ENCODE results near the gene TNFRSF8.

DNA sequence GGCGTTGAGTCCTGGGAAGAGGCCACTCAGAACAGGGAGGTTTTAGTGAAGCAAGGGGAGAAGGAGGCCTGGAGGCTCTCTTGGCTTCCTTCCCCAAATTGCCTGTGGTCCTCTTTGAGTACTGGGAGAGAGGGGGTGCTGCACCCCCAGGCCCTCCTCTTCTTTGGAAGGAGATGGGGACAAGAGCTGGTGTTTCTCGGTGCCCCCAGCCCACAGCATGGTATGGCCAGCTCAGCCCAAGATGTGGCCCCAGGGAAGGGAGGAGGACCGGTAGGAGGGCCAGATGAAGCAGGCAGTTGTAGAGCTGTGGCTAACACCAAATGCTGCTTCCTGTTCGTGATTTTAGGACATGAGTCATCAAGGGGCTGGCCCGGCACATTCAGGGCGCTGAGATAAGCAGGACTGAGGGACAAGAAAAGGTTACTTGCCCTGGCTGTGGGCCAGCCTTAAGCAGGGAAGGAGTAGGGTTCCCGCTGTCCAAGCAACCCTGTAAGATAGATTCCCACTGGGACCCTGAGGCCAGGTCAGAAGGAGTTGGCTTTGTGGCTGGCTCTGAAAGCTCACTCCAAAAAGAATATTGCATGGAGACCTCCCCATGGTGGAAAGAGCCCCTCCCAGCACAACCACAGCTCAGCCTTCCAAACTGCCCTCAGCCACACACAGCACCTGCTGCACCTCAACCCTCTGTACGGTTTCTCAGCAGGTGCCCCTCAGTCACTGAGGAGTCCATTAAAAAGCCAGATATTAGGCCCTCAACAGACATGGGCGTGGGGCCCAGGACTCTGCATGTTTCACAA is 98.8 kb downstream of the TNFRSF8 start:
- TF ChIP-seq, protein P1, sequence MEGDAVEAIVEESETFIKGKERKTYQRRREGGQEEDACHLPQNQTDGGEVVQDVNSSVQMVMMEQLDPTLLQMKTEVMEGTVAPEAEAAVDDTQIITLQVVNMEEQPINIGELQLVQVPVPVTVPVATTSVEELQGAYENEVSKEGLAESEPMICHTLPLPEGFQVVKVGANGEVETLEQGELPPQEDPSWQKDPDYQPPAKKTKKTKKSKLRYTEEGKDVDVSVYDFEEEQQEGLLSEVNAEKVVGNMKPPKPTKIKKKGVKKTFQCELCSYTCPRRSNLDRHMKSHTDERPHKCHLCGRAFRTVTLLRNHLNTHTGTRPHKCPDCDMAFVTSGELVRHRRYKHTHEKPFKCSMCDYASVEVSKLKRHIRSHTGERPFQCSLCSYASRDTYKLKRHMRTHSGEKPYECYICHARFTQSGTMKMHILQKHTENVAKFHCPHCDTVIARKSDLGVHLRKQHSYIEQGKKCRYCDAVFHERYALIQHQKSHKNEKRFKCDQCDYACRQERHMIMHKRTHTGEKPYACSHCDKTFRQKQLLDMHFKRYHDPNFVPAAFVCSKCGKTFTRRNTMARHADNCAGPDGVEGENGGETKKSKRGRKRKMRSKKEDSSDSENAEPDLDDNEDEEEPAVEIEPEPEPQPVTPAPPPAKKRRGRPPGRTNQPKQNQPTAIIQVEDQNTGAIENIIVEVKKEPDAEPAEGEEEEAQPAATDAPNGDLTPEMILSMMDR (conservative IDR thresholded peaks at IDR 0.05; ENCODE audit: low read depth, low read length) = no peak
- TF ChIP-seq EZH2 (IDR thresholded peaks at IDR 0.05; ENCODE audit: borderline replicate concordance, low read depth, low read length, poor library complexity, severe bottlenecking) = no peak
